Measurements from ENCODE around the gene AJM1.

Gene AJM1

GRCh38 chr9:136814725-136815421 is 27.4 kb upstream of the AJM1 start:
- no peak overlapping the region for H3K27ac ChIP-seq
- TF ChIP-seq ZFX (IDR thresholded peaks at IDR 0.05) (no peak), CTCF (conservative IDR thresholded peaks at IDR 0.05) (no peak)

- H3K27ac ChIP-seq: no peak overlapping the region
- TF ChIP-seq ZFX (IDR thresholded peaks at IDR 0.05): no peak
- TF ChIP-seq CTCF (conservative IDR thresholded peaks at IDR 0.05): no peak
These were observed 26.9 kb upstream of the AJM1 start for GRCh38 chr9:136815422-136815782.

GRCh38 chr9:136820971-136821825 is 21.1 kb upstream of the AJM1 start:
- no peak overlapping the region for H3K27ac ChIP-seq
- TF ChIP-seq ZFX (IDR thresholded peaks at IDR 0.05): no peak
- TF ChIP-seq CTCF (conservative IDR thresholded peaks at IDR 0.05): no peak

- TF ChIP-seq ZFX (IDR thresholded peaks at IDR 0.05) (no peak), CTCF (conservative IDR thresholded peaks at IDR 0.05) (no peak)
- H3K27ac ChIP-seq: no peak overlapping the region
These were observed 20.3 kb upstream of the AJM1 start for GRCh38 chr9:136821826-136822544.

- TF ChIP-seq CTCF (conservative IDR thresholded peaks at IDR 0.05) (no peak), ZFX (IDR thresholded peaks at IDR 0.05) (no peak)
These were observed 18.9 kb upstream of the AJM1 start for GRCh38 chr9:136823136-136824046.

GRCh38 chr9:136824496-136825225 is 17.6 kb upstream of the AJM1 start:
- no peak overlapping the region for H3K27ac ChIP-seq
- TF ChIP-seq ZFX (IDR thresholded peaks at IDR 0.05) (no peak), CTCF (conservative IDR thresholded peaks at IDR 0.05) (no peak)

More at GRCh38 chr9:136823136-136824046, 18.9 kb upstream of the AJM1 start:
- H3K27ac ChIP-seq: no peak overlapping the region
